ENCODE data around the gene MMD2.

MMD2 gene

GRCh38 chr7:4965295-4966022 is 6.5 kb upstream of the MMD2 start:
- TF ChIP-seq CTCF (IDR thresholded peaks at IDR 0.05): no peak
- no peak overlapping the region for H3K27ac ChIP-seq
- H3K79me2 ChIP-seq: no peaks in the 10 kb centered on the region
- no peaks in the 10 kb centered on the region for H3K4me1 ChIP-seq
- no peak overlapping the region for H2AFZ ChIP-seq
- no peaks in the 10 kb centered on the region for H3K36me3 ChIP-seq (ENCODE audit: control insufficient read depth, insufficient read depth, low read length)
- H3K27me3 ChIP-seq (ENCODE audit: control insufficient read depth, insufficient read depth, low read length): no peaks in the 10 kb centered on the region
- H3K4me2 ChIP-seq (ENCODE audit: low read length): no peak overlapping the region
- H3K9ac ChIP-seq: no peak overlapping the region
- H3K9me3 ChIP-seq (ENCODE audit: control insufficient read depth, low read length): no peaks in the 10 kb centered on the region
- H3K4me3 ChIP-seq (ENCODE audit: low read depth, low read length): no peak overlapping the region

GRCh38 chr7:4964506-4964905 is 5.5 kb upstream of the MMD2 start:
- Histone ChIP-seq H3K4me1 (no peaks in the 10 kb centered on the region), H3K36me3 (ENCODE audit: control insufficient read depth, insufficient read depth, low read length) (no peaks in the 10 kb centered on the region), H3K79me2 (no peaks in the 10 kb centered on the region), H3K27me3 (ENCODE audit: control insufficient read depth, insufficient read depth, low read length) (no peaks in the 10 kb centered on the region), H3K9me3 (ENCODE audit: control insufficient read depth, low read length) (no peaks in the 10 kb centered on the region), H3K4me2 (ENCODE audit: low read length) (no peak overlapping the region), H3K4me3 (ENCODE audit: low read depth, low read length) (no peak overlapping the region), H3K9ac (no peak overlapping the region), H2AFZ (no peak overlapping the region), H3K27ac (no peak overlapping the region)
- no peak for TF ChIP-seq CTCF (IDR thresholded peaks at IDR 0.05)

- H3K27me3 ChIP-seq (ENCODE audit: control insufficient read depth, insufficient read depth, low read length): no peaks in the 10 kb centered on the region
- no peaks in the 10 kb centered on the region for H3K4me1 ChIP-seq
- H3K9ac ChIP-seq: no peak overlapping the region
- no peak for TF ChIP-seq CTCF (IDR thresholded peaks at IDR 0.05)
- H3K4me3 ChIP-seq (ENCODE audit: low read depth, low read length): no peak overlapping the region
- no peaks in the 10 kb centered on the region for H3K9me3 ChIP-seq (ENCODE audit: control insufficient read depth, low read length)
- H2AFZ ChIP-seq: no peak overlapping the region
- H3K4me2 ChIP-seq (ENCODE audit: low read length): no peak overlapping the region
- H3K27ac ChIP-seq: no peak overlapping the region
- H3K79me2 ChIP-seq: no peaks in the 10 kb centered on the region
- no peaks in the 10 kb centered on the region for H3K36me3 ChIP-seq (ENCODE audit: control insufficient read depth, insufficient read depth, low read length)
Measured at GRCh38 chr7:4962872-4963775, 4.1 kb upstream of the MMD2 start.

- Histone ChIP-seq H2AFZ (no peak overlapping the region), H3K79me2 (no peaks in the 10 kb centered on the region), H3K4me3 (ENCODE audit: low read depth, low read length) (no peak overlapping the region), H3K9ac (no peak overlapping the region), H3K36me3 (ENCODE audit: control insufficient read depth, insufficient read depth, low read length) (no peaks in the 10 kb centered on the region), H3K4me2 (ENCODE audit: low read length) (no peak overlapping the region), H3K4me1 (no peaks in the 10 kb centered on the region), H3K9me3 (ENCODE audit: control insufficient read depth, low read length) (no peaks in the 10 kb centered on the region), H3K27me3 (ENCODE audit: control insufficient read depth, insufficient read depth, low read length) (no peaks in the 10 kb centered on the region), H3K27ac (no peak overlapping the region)
- no peak for TF ChIP-seq CTCF (IDR thresholded peaks at IDR 0.05)
Measured at GRCh38 chr7:4960363-4960762, 1.4 kb upstream of the MMD2 start.
